AML-193 (cell line): ENCODE measurements around the gene VWC2.

Source experiments
- DNase-seq, 2 experiments: peaks; one replicate each; lab custom pipeline; 2025; lab: John Stamatoyannopoulos, UW

The VWC2 gene

DNA sequence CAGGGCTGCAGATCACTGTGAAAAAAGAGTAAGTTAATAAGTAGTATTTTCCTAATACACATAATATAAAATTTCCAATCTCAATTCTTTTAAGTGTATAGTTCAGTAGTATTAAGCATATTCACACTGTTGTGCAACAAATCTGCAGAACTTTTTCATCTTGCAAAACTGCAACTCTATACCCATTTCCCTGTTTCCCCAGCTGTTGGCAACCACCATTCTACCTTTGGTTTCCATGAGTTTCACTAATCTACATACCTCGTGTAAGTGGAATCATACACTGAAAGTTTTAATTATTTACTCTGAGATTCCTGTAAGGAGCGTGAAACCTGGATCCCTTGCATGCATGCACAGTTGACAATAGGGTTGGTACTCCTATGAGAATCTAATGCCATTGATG is 164.2 kb downstream of the VWC2 start:
- no peak for DNase-seq
